ENCODE data around the gene NINJ2.

NINJ2 gene

DNA sequence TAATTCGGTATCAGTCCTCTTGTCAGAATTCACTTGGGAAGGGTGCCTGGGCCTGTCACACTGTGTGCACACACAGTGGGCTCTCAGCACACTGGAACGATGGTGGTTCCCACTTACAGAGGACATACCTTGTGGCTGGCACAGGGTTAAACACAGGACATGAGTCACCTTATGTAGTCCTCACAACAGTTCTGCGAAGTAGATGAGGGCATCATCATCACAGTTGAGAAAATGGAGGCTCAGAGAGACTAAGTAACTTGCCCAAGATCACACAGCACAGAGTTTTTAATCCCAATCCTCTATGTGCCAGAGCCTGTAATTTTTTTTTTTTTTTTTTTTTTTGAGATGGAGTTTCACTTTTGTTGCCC, 90.7 kb downstream of the NINJ2 start:
- Histone ChIP-seq H3K4me3 (ENCODE audit: low read depth, low read length) (no peak overlapping the region), H3K9me3 (ENCODE audit: control insufficient read depth, insufficient read depth, low read length) (no peaks in the 10 kb centered on the region), H3K4me1 (ENCODE audit: control insufficient read depth, insufficient read depth, low read length) (peaks cover 10% of the 10 kb centered on the region; the same call in 1 of the 2 replicates), H3K27ac (ENCODE audit: low read depth, low read length) (peak overlapping the region; percentile 73), H3K9ac (ENCODE audit: low read depth, low read length) (no peak overlapping the region), H3K27me3 (ENCODE audit: control insufficient read depth, insufficient read depth, low read length) (peaks cover 12% of the 10 kb centered on the region), H3K36me3 (ENCODE audit: control insufficient read depth, insufficient read depth, low read length) (no peaks in the 10 kb centered on the region)

DNA sequence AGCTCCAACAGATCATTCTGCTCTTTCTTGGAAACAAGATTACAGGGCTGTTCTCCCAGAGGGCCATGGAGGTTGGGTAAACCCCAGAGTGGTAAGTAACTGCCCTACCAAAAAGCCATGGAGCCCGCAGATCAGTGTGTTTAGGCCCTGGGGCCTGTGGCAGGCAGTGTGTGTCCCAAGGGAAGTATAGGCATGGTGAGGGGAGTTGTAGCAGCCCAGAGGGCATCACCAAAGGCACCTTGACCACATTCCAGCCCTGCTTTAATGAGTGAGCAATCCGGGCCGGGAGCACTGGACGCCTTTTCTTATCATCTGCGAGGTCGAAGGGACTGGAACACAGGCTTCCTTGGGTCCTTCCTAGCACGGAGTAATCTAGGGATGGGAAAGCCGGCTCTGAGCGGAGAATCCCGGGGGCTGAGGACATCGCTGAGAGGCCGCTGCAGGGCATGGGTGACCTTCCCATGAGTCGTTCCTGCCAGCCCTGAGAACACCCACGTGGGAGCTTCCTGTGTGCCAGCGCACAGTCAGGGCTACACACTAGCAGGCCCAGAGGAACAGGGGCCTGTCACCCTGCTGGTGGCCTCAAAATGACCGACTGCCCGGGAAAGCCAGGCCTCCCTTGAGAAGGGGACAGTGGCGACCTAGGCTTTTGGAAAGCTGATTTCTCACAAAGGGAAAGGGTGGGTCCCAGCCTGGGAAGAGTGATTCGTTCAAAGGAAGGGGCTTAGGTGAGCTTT, 91.3 kb downstream of the NINJ2 start:
- Histone ChIP-seq H3K9me3 (ENCODE audit: control insufficient read depth, insufficient read depth, low read length) (no peaks in the 10 kb centered on the region), H3K36me3 (ENCODE audit: control insufficient read depth, insufficient read depth, low read length) (no peaks in the 10 kb centered on the region), H3K27ac (ENCODE audit: low read depth, low read length) (peak overlapping the region; percentile 73), H3K4me1 (ENCODE audit: control insufficient read depth, insufficient read depth, low read length) (peaks cover 10% of the 10 kb centered on the region; the same call in 1 of the 2 replicates), H3K4me3 (ENCODE audit: low read depth, low read length) (no peak overlapping the region), H3K27me3 (ENCODE audit: control insufficient read depth, insufficient read depth, low read length) (peaks cover 10% of the 10 kb centered on the region), H3K9ac (ENCODE audit: low read depth, low read length) (no peak overlapping the region)

DNA sequence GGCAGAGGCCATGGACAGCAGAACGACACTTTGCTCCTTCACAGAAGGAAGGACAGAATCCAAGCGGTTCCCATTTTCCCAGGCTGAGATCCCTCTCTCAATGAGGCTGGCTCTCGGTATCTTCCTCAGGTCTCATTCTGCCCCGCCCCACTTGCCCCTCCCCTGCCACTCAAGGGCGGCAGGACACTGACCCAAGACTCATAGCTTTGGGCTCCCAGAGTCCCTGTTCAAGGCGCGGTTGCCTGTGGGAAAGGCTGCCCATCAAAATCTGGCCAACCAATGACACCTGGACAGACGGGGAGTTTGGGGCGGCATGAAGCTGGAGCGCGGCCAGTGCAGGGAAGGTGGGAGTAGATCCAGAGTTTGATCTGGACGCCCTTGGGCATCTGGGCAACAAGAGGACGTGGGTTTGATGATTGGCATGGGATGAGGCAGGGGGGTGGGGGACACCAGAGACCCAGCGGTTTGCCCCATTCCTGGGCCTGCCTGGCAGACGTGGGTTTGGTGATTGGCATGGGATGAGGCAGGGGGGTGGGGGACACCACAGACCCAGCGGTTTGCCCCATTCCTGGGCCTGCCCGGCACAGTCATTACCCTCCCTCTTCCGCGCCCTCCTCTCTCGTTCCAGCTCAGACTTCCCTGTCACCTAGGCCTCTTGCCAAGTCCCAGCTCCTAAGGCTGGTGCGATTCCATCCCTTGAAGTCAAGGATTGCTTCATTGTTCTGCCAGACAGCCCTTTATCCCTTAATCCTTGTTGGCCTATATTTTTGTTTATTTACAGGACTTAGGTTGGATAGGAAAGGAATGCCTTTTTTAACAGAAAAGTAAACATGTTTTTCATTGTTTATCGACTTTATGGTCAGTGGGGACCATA, 92.1 kb downstream of the NINJ2 start:
- H3K36me3 ChIP-seq (ENCODE audit: control insufficient read depth, insufficient read depth, low read length), result no peaks in the 10 kb centered on the region
- H3K9me3 ChIP-seq (ENCODE audit: control insufficient read depth, insufficient read depth, low read length), result no peaks in the 10 kb centered on the region
- peak overlapping the region; percentile 75 for H3K27ac ChIP-seq (ENCODE audit: low read depth, low read length)
- peaks cover 10% of the 10 kb centered on the region; the same call in 1 of the 2 replicates for H3K4me1 ChIP-seq (ENCODE audit: control insufficient read depth, insufficient read depth, low read length)
- no peak overlapping the region for H3K9ac ChIP-seq (ENCODE audit: low read depth, low read length)
- 0 out of 2 replicates have a peak, but pooled peaks cover 5% of the 10 kb centered on the region for H3K27me3 ChIP-seq (ENCODE audit: control insufficient read depth, insufficient read depth, low read length)
- peak overlapping the region; percentile 68 for H3K4me3 ChIP-seq (ENCODE audit: low read depth, low read length)

DNA sequence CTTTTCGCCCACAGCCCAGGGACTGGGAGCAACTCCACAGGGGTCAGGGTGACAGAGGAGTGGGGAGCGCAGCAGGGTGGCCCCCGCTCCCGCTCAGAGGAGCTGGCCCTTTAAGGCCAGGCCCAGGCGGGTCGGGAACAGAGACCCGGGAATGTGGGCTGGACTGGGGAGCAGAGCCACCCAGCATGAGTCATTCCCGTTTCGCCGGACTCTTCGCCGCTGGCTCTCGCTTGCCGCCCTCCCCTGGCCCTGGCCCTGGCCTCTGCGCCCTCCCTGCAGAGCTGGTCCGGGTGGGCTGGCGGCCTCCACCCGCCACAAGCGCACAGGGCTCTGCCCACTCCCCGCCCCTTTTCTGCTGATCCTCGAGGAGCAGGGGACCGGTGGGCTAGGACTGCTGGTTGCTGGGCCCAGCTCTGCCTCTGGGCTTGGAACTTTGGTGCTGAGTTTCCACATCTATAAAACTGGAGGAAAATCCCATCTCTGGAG, 92.8 kb downstream of the NINJ2 start:
- H3K27me3 ChIP-seq (ENCODE audit: control insufficient read depth, insufficient read depth, low read length), result 0 out of 2 replicates have a peak, but pooled peaks cover 5% of the 10 kb centered on the region
- H3K4me1 ChIP-seq (ENCODE audit: control insufficient read depth, insufficient read depth, low read length), result peaks cover 10% of the 10 kb centered on the region; the same call in 1 of the 2 replicates
- peak overlapping the region; percentile 68 for H3K4me3 ChIP-seq (ENCODE audit: low read depth, low read length)
- no peaks in the 10 kb centered on the region for H3K36me3 ChIP-seq (ENCODE audit: control insufficient read depth, insufficient read depth, low read length)
- H3K9ac ChIP-seq (ENCODE audit: low read depth, low read length), result peak overlapping the region; percentile 20; the same call in 1 of the 2 replicates
- H3K9me3 ChIP-seq (ENCODE audit: control insufficient read depth, insufficient read depth, low read length), result no peaks in the 10 kb centered on the region
- peak overlapping the region; percentile 75 for H3K27ac ChIP-seq (ENCODE audit: low read depth, low read length)

GRCh38 chr12:569803-570434, 93.3 kb downstream of the NINJ2 start:
- Histone ChIP-seq H3K9ac (ENCODE audit: low read depth, low read length) (peak overlapping the region; percentile 20), H3K36me3 (ENCODE audit: control insufficient read depth, insufficient read depth, low read length) (no peaks in the 10 kb centered on the region), H3K27me3 (ENCODE audit: control insufficient read depth, insufficient read depth, low read length) (0 out of 2 replicates have a peak, but pooled peaks cover 5% of the 10 kb centered on the region), H3K4me3 (ENCODE audit: low read depth, low read length) (peak overlapping the region; percentile 68), H3K9me3 (ENCODE audit: control insufficient read depth, insufficient read depth, low read length) (no peaks in the 10 kb centered on the region), H3K4me1 (ENCODE audit: control insufficient read depth, insufficient read depth, low read length) (peaks cover 10% of the 10 kb centered on the region; the same call in 1 of the 2 replicates), H3K27ac (ENCODE audit: low read depth, low read length) (no peak overlapping the region)

GRCh38 chr12:569091-569676, 94.1 kb downstream of the NINJ2 start:
- H3K9ac ChIP-seq (ENCODE audit: low read depth, low read length), result no peak overlapping the region

DNA sequence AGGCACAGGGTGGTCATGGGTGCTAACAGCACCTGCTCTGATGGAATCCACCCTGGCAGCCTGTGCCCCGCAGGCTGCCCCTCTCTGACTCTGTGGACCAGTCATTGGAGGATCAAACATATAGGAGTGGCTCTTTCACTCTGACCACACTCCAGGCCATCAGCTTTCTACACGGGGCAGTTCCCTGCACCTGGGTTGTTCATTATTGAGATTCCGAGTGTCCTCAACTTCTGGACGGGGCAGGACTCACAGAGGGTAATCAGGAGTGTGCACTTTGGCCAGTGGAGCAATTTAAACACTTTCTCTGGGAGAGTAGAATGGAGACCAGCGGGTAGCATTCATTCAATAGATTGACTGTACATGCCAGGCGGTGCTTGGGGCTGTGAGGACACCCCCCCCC, 94.8 kb downstream of the NINJ2 start:
- Histone ChIP-seq H3K4me3 (ENCODE audit: low read depth, low read length) (no peak overlapping the region), H3K4me1 (ENCODE audit: control insufficient read depth, insufficient read depth, low read length) (peaks cover 10% of the 10 kb centered on the region; the same call in 1 of the 2 replicates), H3K27me3 (ENCODE audit: control insufficient read depth, insufficient read depth, low read length) (0 out of 2 replicates have a peak, but pooled peaks cover 5% of the 10 kb centered on the region), H3K36me3 (ENCODE audit: control insufficient read depth, insufficient read depth, low read length) (no peaks in the 10 kb centered on the region), H3K9me3 (ENCODE audit: control insufficient read depth, insufficient read depth, low read length) (no peaks in the 10 kb centered on the region), H3K27ac (ENCODE audit: low read depth, low read length) (no peak overlapping the region), H3K9ac (ENCODE audit: low read depth, low read length) (no peak overlapping the region)

More at GRCh38 chr12:569091-569676, 94.1 kb downstream of the NINJ2 start:
- Histone ChIP-seq H3K4me1 (ENCODE audit: control insufficient read depth, insufficient read depth, low read length) (peaks cover 10% of the 10 kb centered on the region; the same call in 1 of the 2 replicates), H3K9me3 (ENCODE audit: control insufficient read depth, insufficient read depth, low read length) (no peaks in the 10 kb centered on the region), H3K27me3 (ENCODE audit: control insufficient read depth, insufficient read depth, low read length) (0 out of 2 replicates have a peak, but pooled peaks cover 5% of the 10 kb centered on the region), H3K36me3 (ENCODE audit: control insufficient read depth, insufficient read depth, low read length) (no peaks in the 10 kb centered on the region), H3K27ac (ENCODE audit: low read depth, low read length) (no peak overlapping the region), H3K4me3 (ENCODE audit: low read depth, low read length) (0 out of 2 replicates have a peak overlapping the region, but pooled peaks have one; percentile 68)

- H3K4me1 ChIP-seq (ENCODE audit: control insufficient read depth, insufficient read depth, low read length), result peaks cover 1% of the 10 kb centered on the region; the same call in 1 of the 2 replicates
- H3K9me3 ChIP-seq (ENCODE audit: control insufficient read depth, insufficient read depth, low read length), result no peaks in the 10 kb centered on the region
- no peak overlapping the region for H3K27ac ChIP-seq (ENCODE audit: low read depth, low read length)
- no peak overlapping the region for H3K4me3 ChIP-seq (ENCODE audit: low read depth, low read length)
- H3K9ac ChIP-seq (ENCODE audit: low read depth, low read length), result no peak overlapping the region
- 0 out of 2 replicates have a peak, but pooled peaks cover 5% of the 10 kb centered on the region for H3K27me3 ChIP-seq (ENCODE audit: control insufficient read depth, insufficient read depth, low read length)
- H3K36me3 ChIP-seq (ENCODE audit: control insufficient read depth, insufficient read depth, low read length), result no peaks in the 10 kb centered on the region
Observed at GRCh38 chr12:565589-566105, 97.6 kb downstream of the NINJ2 start.

DNA sequence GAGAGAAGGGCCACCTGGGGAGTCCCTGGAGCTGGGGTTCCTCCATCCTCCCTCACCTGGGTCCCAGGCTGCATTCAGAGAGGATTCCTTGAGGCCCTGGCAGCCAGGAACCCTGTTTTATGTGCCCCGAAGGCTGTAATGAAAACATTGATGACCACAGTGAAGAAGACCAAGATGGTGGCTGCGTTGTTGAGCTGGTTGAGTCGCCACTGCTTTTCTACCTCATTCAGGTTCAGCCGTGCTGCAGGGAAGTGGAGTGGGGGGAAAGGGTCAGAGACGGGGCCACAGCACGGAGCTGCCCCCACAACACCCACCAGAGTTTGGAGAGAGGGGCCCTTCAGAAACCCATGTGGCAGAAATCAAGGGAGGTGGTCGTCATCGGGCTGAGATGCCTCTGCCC, 98.1 kb downstream of the NINJ2 start:
- Histone ChIP-seq H3K27ac (ENCODE audit: low read depth, low read length) (no peak overlapping the region), H3K27me3 (ENCODE audit: control insufficient read depth, insufficient read depth, low read length) (0 out of 2 replicates have a peak, but pooled peaks cover 5% of the 10 kb centered on the region), H3K4me3 (ENCODE audit: low read depth, low read length) (no peak overlapping the region), H3K36me3 (ENCODE audit: control insufficient read depth, insufficient read depth, low read length) (no peaks in the 10 kb centered on the region), H3K4me1 (ENCODE audit: control insufficient read depth, insufficient read depth, low read length) (no peaks in the 10 kb centered on the region), H3K9me3 (ENCODE audit: control insufficient read depth, insufficient read depth, low read length) (no peaks in the 10 kb centered on the region), H3K9ac (ENCODE audit: low read depth, low read length) (no peak overlapping the region)

- no peaks in the 10 kb centered on the region for H3K27me3 ChIP-seq (ENCODE audit: control insufficient read depth, insufficient read depth, low read length)
- no peaks in the 10 kb centered on the region for H3K36me3 ChIP-seq (ENCODE audit: control insufficient read depth, insufficient read depth, low read length)
- H3K27ac ChIP-seq (ENCODE audit: low read depth, low read length), result no peak overlapping the region
- H3K4me3 ChIP-seq (ENCODE audit: low read depth, low read length), result no peak overlapping the region
- H3K9ac ChIP-seq (ENCODE audit: low read depth, low read length), result no peak overlapping the region
- H3K4me1 ChIP-seq (ENCODE audit: control insufficient read depth, insufficient read depth, low read length), result no peaks in the 10 kb centered on the region
- H3K9me3 ChIP-seq (ENCODE audit: control insufficient read depth, insufficient read depth, low read length), result no peaks in the 10 kb centered on the region
Observed at GRCh38 chr12:563787-564298, 99.4 kb downstream of the NINJ2 start.

Measured in HUES48 (cell line).